Lung (tissue), 12 donors: Measurements from ENCODE around the gene AIF1. TPM values are rescaled to one million over a fixed set of nuclear protein-coding genes. Genes with fewer than 3 reads are reported as not detected.
A peak's percentile ranks its signal among the peaks of the same experiment; 100 is the strongest.

Experiments
- ATAC-seq: fragments of 200-7000 bp; cut with Tn5 transposase; one replicate; pipeline ENCODE4 v1.9.1; 2020; ENCODE audit warnings: moderate number of reproducible peaks; ENCODE audit not compliant: insufficient read depth, low FRiP score
- DNase-seq, 3 donors: peaks; one replicate each; pipeline ENCODE4 v3.0.0-alpha.2; 2013 to 2017
- H3K27ac ChIP-seq, 2 donors: one replicate each; pipeline ENCODE4 v1.5.1; 2013; ENCODE audit warnings: mild to moderate bottlenecking in 2 of 2, moderate library complexity in 2 of 2, control low read depth in 1 of 2, inconsistent platforms in 1 of 2, low read depth in 1 of 2, low read length in 1 of 2
- H3K27me3 ChIP-seq, 3 donors: one replicate each; pipeline ENCODE4 v1.5.1; 2013; ENCODE audit warnings: low read length in 2 of 3; ENCODE audit not compliant: control insufficient read depth in 3 of 3, insufficient read depth in 3 of 3
- H3K36me3 ChIP-seq, 4 donors: one replicate each; pipeline ENCODE4 v1.5.1; 2013; ENCODE audit warnings: low read length in 4 of 4, mild to moderate bottlenecking in 1 of 4, moderate library complexity in 1 of 4; ENCODE audit not compliant: control insufficient read depth in 4 of 4, insufficient read depth in 4 of 4
- H3K4me1 ChIP-seq, 5 donors: one replicate each; pipeline ENCODE4 v1.5.1; 2013; ENCODE audit warnings: low read length in 5 of 5, mild to moderate bottlenecking in 2 of 5, moderate library complexity in 1 of 5; ENCODE audit not compliant: control insufficient read depth in 5 of 5, insufficient read depth in 5 of 5
- H3K4me3 ChIP-seq: one replicate; pipeline ENCODE4 v1.5.1; 2013; ENCODE audit warnings: mild to moderate bottlenecking, control low read depth, moderate library complexity
- H3K9ac ChIP-seq, 2 donors: one replicate each; pipeline ENCODE4 v1.5.1; 2013; ENCODE audit warnings: low read length in 2 of 2, control low read depth in 1 of 2; ENCODE audit not compliant: insufficient read depth in 1 of 2
- H3K9me3 ChIP-seq, 4 donors: one replicate each; pipeline ENCODE4 v1.5.1; 2013; ENCODE audit warnings: low read length in 3 of 4, mild to moderate bottlenecking in 1 of 4, moderate library complexity in 1 of 4; ENCODE audit not compliant: control insufficient read depth in 4 of 4, insufficient read depth in 3 of 4
- WGBS, 2 donors: extraction: QIAGEN DNeasy Blood & Tissue Kit; methylation state at CpG; one replicate each; pipeline ENCODE4 v1.1.7; 2013; 5-methylcytosine and 5-hydroxymethylcytosine counted together
- polyA plus RNA-seq, 2 donors: library from polyadenylated mRNA; stranded (reverse); fragments of 200-250 nt; gene quantifications; one replicate each; pipeline ENCODE4 v1.2.1, GENCODE V29; 2013
- total RNA-seq, 2 donors: library from RNA; depleted of rRNA in 1 of 2; stranded (reverse); fragments of >200 nt in 1 of 2; gene quantifications; one replicate each; pipeline ENCODE4 v1.2.1, GENCODE V29; 2014 to 2021
- TF ChIP-seq, protein P1 (sequence below): IDR thresholded peaks from 2 replicates; pipeline ENCODE4 v1.5.1; 2012; ENCODE audit warnings: mild to moderate bottlenecking; ENCODE audit errors: control extremely low read depth, extremely low read depth
- donor health status: control.
- donor health status: control.
- donor health status: Bipolar disorder and iron deficiency.
- donor health status: healthy.
- donor health status: DM: yes; HTN: yes; CAD: no.

AIF1 gene
- total and polyA plus RNA-seq, 4 donors = 38.7 to 345 (median 88.0) TPM

DNA sequence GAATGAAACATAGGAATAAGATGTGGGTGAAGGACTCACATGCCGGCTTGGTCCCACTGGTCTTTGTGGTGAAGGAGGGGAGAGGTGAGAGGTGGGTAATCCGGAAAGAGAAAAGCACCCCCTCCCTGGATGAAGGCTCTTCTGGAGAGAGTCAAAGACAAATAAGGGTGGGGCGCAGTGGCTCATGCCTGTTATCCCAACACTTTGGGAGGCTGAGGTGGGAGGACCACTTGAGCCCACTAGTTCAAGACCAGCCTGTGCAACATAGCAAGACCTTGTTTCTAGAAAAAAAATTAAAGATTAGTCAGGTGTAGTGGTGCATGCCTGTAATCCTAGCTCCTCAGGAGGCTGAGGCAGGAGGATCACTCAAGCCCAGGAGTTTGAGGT lies 35.9 kb upstream of the AIF1 start:
- 85 to 90% methylated on average over 3 of the region's 3 CpGs for WGBS, 2 donors

GRCh38 chr6:31579546-31580437 lies 35.2 kb upstream of the AIF1 start:
- TF ChIP-seq, protein P1, sequence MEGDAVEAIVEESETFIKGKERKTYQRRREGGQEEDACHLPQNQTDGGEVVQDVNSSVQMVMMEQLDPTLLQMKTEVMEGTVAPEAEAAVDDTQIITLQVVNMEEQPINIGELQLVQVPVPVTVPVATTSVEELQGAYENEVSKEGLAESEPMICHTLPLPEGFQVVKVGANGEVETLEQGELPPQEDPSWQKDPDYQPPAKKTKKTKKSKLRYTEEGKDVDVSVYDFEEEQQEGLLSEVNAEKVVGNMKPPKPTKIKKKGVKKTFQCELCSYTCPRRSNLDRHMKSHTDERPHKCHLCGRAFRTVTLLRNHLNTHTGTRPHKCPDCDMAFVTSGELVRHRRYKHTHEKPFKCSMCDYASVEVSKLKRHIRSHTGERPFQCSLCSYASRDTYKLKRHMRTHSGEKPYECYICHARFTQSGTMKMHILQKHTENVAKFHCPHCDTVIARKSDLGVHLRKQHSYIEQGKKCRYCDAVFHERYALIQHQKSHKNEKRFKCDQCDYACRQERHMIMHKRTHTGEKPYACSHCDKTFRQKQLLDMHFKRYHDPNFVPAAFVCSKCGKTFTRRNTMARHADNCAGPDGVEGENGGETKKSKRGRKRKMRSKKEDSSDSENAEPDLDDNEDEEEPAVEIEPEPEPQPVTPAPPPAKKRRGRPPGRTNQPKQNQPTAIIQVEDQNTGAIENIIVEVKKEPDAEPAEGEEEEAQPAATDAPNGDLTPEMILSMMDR = no peak
- 88 to 95% methylated on average over 8 of the region's 8 CpGs for WGBS, 2 donors
- no peak for DNase-seq
- no peak overlapping the region for H3K4me3 ChIP-seq
- H3K36me3 ChIP-seq = no peaks in the 10 kb centered on the region
- no peaks in the 10 kb centered on the region for H3K9me3 ChIP-seq
- H3K9ac ChIP-seq = no peak overlapping the region
- peaks cover 2 to 9% (median 6%) of the 10 kb centered on the region in 5 donors for H3K4me1 ChIP-seq
- ATAC-seq = no peak
- no peak overlapping the region for H3K27ac ChIP-seq
- H3K27me3 ChIP-seq = peaks cover 0 to 6% (median 0%) of the 10 kb centered on the region in 3 donors

More for the DNA sequence above, 35.9 kb upstream of the AIF1 start:
- Histone ChIP-seq H3K27me3 (peaks cover 0 to 6% (median 0%) of the 10 kb centered on the region in 3 donors), H3K4me3 (no peak overlapping the region), H3K4me1 (peaks cover 2 to 9% (median 6%) of the 10 kb centered on the region in 5 donors), H3K36me3 (no peaks in the 10 kb centered on the region), H3K27ac (no peak overlapping the region), H3K9me3 (no peaks in the 10 kb centered on the region), H3K9ac (no peak overlapping the region)
- no peak for ATAC-seq
- TF ChIP-seq, protein P1 = no peak
- DNase-seq = no peak

DNA sequence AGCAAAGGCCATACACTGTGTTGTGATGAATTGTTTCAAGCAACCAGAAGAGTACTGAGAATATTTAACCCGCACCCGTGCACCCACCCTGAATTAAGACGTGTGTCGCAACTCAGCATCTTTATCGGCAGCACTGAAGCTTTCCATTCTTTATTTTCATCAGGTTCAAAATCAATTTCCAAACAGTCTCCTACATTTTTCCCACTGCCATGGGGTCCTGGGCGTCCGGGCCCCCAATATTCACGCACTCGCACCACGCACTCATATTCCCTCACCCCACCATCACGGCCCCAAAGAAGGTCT lies 34.6 kb upstream of the AIF1 start:
- peak overlapping the region in 1 of 2 donors; percentile 75 for H3K27ac ChIP-seq

More for the DNA sequence above, 34.6 kb upstream of the AIF1 start:
- H3K9ac ChIP-seq = peak overlapping the region in 1 of 2 donors; percentile 30
- no peaks in the 10 kb centered on the region for H3K36me3 ChIP-seq
- WGBS, 2 donors = 31 to 35% methylated on average over 11 of the region's 11 CpGs
- H3K9me3 ChIP-seq = no peaks in the 10 kb centered on the region
- DNase-seq (no peak), ATAC-seq (no peak)
- H3K27me3 ChIP-seq = peaks cover 0 to 6% (median 0%) of the 10 kb centered on the region in 3 donors
- H3K4me3 ChIP-seq = peak overlapping the region; percentile 54
- H3K4me1 ChIP-seq = peaks cover 2 to 9% (median 6%) of the 10 kb centered on the region in 5 donors
- TF ChIP-seq, protein P1 = no peak
